Duodenal mucosa (tissue), 2 donors: Measurements from ENCODE around the gene DLEU7.

ENCODE experiments used
- H3K27ac ChIP-seq: one replicate; pipeline ENCODE4 v1.7.0; 2013; ENCODE audit warnings: low read depth, low read length
- H3K27me3 ChIP-seq, 2 donors: one replicate each; pipeline ENCODE4 v1.7.0; 2013; ENCODE audit warnings: low read length in 2 of 2, control low read depth in 1 of 2; ENCODE audit not compliant: insufficient read depth in 2 of 2, control insufficient read depth in 1 of 2
- H3K36me3 ChIP-seq, 2 donors: one replicate each; pipeline ENCODE4 v1.7.0; 2013; ENCODE audit warnings: low read length in 2 of 2, control low read depth in 1 of 2; ENCODE audit not compliant: insufficient read depth in 2 of 2, control insufficient read depth in 1 of 2
- H3K4me1 ChIP-seq, 2 donors: one replicate each; pipeline ENCODE4 v1.7.0; 2013; ENCODE audit warnings: low read length in 2 of 2, control low read depth in 1 of 2; ENCODE audit not compliant: insufficient read depth in 2 of 2, control insufficient read depth in 1 of 2
- H3K4me3 ChIP-seq, 2 donors: one replicate each; pipeline ENCODE4 v1.7.0; 2013; ENCODE audit warnings: low read length in 2 of 2, low read depth in 1 of 2
- H3K9ac ChIP-seq, 2 donors: one replicate each; pipeline ENCODE4 v1.7.0; 2013; ENCODE audit warnings: low read length in 2 of 2, low read depth in 1 of 2
- H3K9me3 ChIP-seq, 2 donors: one replicate each; pipeline ENCODE4 v1.7.0; 2013; ENCODE audit warnings: low read length in 2 of 2, control low read depth in 1 of 2; ENCODE audit not compliant: control insufficient read depth in 1 of 2

The DLEU7 gene

DNA sequence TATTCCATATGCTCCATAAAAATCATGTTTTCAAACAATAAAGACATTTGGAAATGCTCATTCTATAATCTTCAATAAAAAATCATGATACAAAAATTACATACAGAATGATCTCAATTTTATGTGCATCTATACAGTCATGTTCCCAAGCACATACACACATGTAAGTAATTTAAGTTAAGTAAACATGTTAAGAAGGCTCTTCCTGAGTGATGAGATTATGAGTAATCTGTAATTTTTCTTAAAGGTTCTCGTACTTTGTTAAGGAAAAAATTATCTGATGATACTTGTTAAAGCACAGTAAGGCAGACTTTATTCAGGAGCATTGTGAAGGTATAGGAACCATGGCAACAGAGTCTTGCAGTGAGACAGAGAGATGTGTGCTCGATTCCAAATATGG lies 30.0 kb upstream of the DLEU7 start:
- Histone ChIP-seq H3K27me3 (no peaks in the 10 kb centered on the region), H3K9me3 (no peaks in the 10 kb centered on the region)

DNA sequence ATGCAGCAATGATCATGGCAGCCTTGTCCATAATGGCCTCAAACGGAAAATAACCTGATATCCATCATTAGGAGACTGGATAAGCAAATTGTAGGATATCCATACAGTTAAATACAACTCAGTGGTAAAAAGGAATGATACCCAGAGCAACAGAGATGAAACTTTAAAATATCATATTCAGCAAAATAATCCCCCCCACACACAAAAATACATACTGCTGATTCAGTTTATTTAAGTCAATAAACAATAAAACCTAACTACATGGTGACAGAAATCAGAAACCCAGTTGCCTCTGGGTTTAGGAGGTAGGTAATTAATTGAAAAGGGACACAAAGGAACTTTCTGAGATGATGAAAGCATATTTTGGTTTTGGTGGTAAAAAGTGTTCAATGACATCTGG lies 27.9 kb upstream of the DLEU7 start:
- H3K4me3 ChIP-seq = no peak overlapping the region
- no peaks in the 10 kb centered on the region for H3K36me3 ChIP-seq
- no peaks in the 10 kb centered on the region for H3K9me3 ChIP-seq
- no peaks in the 10 kb centered on the region for H3K4me1 ChIP-seq
- no peaks in the 10 kb centered on the region for H3K27me3 ChIP-seq
- no peak overlapping the region for H3K27ac ChIP-seq
- no peak overlapping the region for H3K9ac ChIP-seq

More for the DNA sequence above, 30.0 kb upstream of the DLEU7 start:
- Histone ChIP-seq H3K27ac (no peak overlapping the region), H3K4me3 (no peak overlapping the region), H3K36me3 (no peaks in the 10 kb centered on the region), H3K9ac (no peak overlapping the region), H3K4me1 (no peaks in the 10 kb centered on the region)

GRCh38 chr13:50867637-50867945 lies 24.1 kb upstream of the DLEU7 start:
- no peak overlapping the region for H3K27ac ChIP-seq

GRCh38 chr13:50866817-50867636 lies 23.5 kb upstream of the DLEU7 start:
- Histone ChIP-seq H3K4me3 (no peak overlapping the region), H3K9ac (no peak overlapping the region), H3K36me3 (no peaks in the 10 kb centered on the region), H3K27me3 (no peaks in the 10 kb centered on the region), H3K9me3 (no peaks in the 10 kb centered on the region), H3K4me1 (no peaks in the 10 kb centered on the region), H3K27ac (no peak overlapping the region)

More at GRCh38 chr13:50867637-50867945, 24.1 kb upstream of the DLEU7 start:
- H3K4me3 ChIP-seq = no peak overlapping the region
- no peak overlapping the region for H3K9ac ChIP-seq
- H3K4me1 ChIP-seq = no peaks in the 10 kb centered on the region
- no peaks in the 10 kb centered on the region for H3K36me3 ChIP-seq
- no peaks in the 10 kb centered on the region for H3K9me3 ChIP-seq
- H3K27me3 ChIP-seq = no peaks in the 10 kb centered on the region

DNA sequence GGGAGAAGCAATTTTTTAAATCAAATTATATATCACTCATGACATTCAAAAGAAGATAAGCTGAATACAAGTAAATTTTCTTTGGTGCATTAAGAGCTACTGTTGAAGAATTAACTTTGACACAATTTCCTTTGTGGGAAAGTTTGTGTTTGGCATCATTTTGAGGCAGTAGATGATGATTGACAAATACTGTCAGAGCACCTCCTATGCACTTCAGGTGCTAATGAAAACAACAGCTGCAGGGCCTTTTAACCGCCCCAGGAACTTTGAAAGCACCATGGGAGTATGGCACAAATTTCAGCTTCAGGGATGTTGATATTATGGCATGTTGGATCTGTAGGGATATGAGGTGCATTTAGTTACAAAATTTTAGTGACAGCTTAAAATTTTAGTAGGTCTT lies 21.0 kb upstream of the DLEU7 start:
- Histone ChIP-seq H3K36me3 (no peaks in the 10 kb centered on the region), H3K9me3 (no peaks in the 10 kb centered on the region), H3K9ac (no peak overlapping the region), H3K27ac (no peak overlapping the region), H3K27me3 (no peaks in the 10 kb centered on the region), H3K4me1 (no peaks in the 10 kb centered on the region), H3K4me3 (no peak overlapping the region)

- Histone ChIP-seq H3K9ac (no peak overlapping the region), H3K27ac (no peak overlapping the region), H3K27me3 (no peaks in the 10 kb centered on the region), H3K9me3 (peaks cover 3 to 4% of the 10 kb centered on the region in 2 donors), H3K4me3 (no peak overlapping the region), H3K36me3 (no peaks in the 10 kb centered on the region), H3K4me1 (no peaks in the 10 kb centered on the region)
Observed at GRCh38 chr13:50855681-50856080, 12.2 kb upstream of the DLEU7 start.

DNA sequence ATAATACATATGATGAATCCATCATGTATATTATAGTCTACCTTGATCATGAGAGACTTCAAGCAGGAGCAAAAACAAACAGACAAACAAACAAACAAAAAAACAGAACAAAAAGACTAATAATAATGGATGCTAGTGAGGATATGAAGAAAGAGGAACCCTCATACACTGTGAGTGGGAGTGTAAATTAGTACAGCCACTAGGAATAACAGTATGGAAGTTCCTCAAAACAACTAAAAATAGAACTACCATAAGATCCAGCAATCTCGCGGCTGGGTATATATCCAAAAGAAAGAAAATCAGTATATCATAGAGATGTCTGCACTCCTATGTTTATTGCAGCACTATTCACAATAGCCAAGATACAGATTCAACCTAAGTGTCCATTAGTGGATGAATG lies 7.0 kb upstream of the DLEU7 start:
- Histone ChIP-seq H3K27me3 (no peaks in the 10 kb centered on the region), H3K4me1 (no peaks in the 10 kb centered on the region), H3K4me3 (no peak overlapping the region), H3K27ac (no peak overlapping the region), H3K36me3 (no peaks in the 10 kb centered on the region), H3K9me3 (no peaks in the 10 kb centered on the region), H3K9ac (no peak overlapping the region)

GRCh38 chr13:50847501-50847900 lies 4.0 kb upstream of the DLEU7 start:
- Histone ChIP-seq H3K36me3 (no peaks in the 10 kb centered on the region), H3K4me1 (no peaks in the 10 kb centered on the region), H3K27me3 (no peaks in the 10 kb centered on the region), H3K9me3 (no peaks in the 10 kb centered on the region), H3K9ac (no peak overlapping the region), H3K4me3 (no peak overlapping the region), H3K27ac (no peak overlapping the region)

- Histone ChIP-seq H3K4me3 (no peak overlapping the region), H3K4me1 (no peaks in the 10 kb centered on the region), H3K27ac (no peak overlapping the region), H3K36me3 (no peaks in the 10 kb centered on the region), H3K27me3 (no peaks in the 10 kb centered on the region), H3K9me3 (no peaks in the 10 kb centered on the region), H3K9ac (no peak overlapping the region)
Observed at GRCh38 chr13:50846861-50847475, 3.5 kb upstream of the DLEU7 start.

GRCh38 chr13:50845211-50845610 lies 1.7 kb upstream of the DLEU7 start:
- Histone ChIP-seq H3K4me1 (no peaks in the 10 kb centered on the region), H3K4me3 (no peak overlapping the region), H3K27ac (no peak overlapping the region), H3K36me3 (no peaks in the 10 kb centered on the region), H3K9me3 (no peaks in the 10 kb centered on the region), H3K27me3 (no peaks in the 10 kb centered on the region), H3K9ac (no peak overlapping the region)
